Suprapubic skin (tissue), 3 donors: ENCODE measurements around the gene DUOXA2.

Experiments
- EP300 ChIP-seq: sonication (generic); formaldehyde crosslinking; IDR thresholded peaks from one replicate; pipeline ENCODE4 v1.6.1; 2017; ENCODE audit warnings: antibody characterized with exemption
- POLR2A ChIP-seq, 2 donors: fragments of 450-650 bp; IDR thresholded peaks; one replicate each; pipeline ENCODE4 v1.6.1; 2017; ENCODE audit warnings: antibody characterized with exemption in 2 of 2, mild to moderate bottlenecking in 2 of 2, moderate library complexity in 2 of 2
- TF ChIP-seq, protein P1 (sequence below), 2 donors: fragments of 200-600 bp in 1 of 2; fragments of 450-650 bp in 1 of 2; sonication (generic) in 1 of 2; IDR thresholded peaks; one replicate each; pipeline ENCODE4 v1.5.1; 2016 to 2019; ENCODE audit warnings: antibody characterized with exemption in 2 of 2, mild to moderate bottlenecking in 1 of 2, moderate library complexity in 1 of 2

DNA sequence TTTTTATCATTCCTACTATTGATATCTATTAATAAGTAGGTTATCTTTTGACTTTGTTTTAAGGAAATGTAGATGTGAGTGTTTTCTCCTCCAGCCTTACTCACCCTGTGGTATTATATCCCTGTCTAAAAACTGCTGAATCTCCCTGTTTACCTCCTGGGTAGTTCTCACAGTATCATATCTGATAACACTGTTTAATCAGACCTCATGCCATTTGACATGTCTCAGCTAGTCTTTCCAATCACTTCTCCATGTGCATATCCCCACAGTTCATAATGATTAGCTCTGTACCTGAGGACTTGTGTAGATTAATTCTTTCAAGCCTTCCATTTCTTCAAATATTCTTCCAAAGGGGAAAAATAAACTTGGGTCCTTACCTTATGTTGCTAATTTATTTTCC, 30.9 kb upstream of the DUOXA2 start:
- TF ChIP-seq, protein P1, sequence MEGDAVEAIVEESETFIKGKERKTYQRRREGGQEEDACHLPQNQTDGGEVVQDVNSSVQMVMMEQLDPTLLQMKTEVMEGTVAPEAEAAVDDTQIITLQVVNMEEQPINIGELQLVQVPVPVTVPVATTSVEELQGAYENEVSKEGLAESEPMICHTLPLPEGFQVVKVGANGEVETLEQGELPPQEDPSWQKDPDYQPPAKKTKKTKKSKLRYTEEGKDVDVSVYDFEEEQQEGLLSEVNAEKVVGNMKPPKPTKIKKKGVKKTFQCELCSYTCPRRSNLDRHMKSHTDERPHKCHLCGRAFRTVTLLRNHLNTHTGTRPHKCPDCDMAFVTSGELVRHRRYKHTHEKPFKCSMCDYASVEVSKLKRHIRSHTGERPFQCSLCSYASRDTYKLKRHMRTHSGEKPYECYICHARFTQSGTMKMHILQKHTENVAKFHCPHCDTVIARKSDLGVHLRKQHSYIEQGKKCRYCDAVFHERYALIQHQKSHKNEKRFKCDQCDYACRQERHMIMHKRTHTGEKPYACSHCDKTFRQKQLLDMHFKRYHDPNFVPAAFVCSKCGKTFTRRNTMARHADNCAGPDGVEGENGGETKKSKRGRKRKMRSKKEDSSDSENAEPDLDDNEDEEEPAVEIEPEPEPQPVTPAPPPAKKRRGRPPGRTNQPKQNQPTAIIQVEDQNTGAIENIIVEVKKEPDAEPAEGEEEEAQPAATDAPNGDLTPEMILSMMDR (IDR thresholded peaks at IDR 0.05), result no peak
- no peak for TF ChIP-seq POLR2A (IDR thresholded peaks at IDR 0.05)
- TF ChIP-seq EP300, result no peak
